Measurements from ENCODE around the gene CLN6.
"Not testable (repeated sequence)": the region's sequence is repeated elsewhere in the genome, so short reads cannot be mapped to it uniquely, and the experiment has no call there.

CLN6 gene

GRCh38 chr15:68177742-68178141, 51.8 kb downstream of the CLN6 start:
- H3K27ac ChIP-seq = no peak overlapping the region

DNA sequence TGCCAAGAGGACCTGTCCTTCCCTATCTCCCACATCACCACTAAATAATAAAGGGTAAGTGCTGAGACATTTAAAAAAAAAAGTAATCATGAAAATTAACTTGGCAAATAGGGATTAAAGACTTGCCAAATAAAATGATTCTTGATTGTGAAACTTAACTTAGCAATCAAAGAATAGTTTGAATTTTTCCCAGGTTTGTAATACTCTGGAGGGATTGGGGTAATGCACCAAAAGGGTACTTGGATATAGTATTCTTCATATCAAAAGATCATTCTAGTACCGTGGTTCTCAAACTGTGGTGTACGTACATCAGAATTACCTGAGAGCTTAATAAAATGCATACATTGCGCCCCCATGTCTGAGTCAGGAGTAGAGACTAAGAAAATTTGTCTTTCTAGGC, 52.9 kb downstream of the CLN6 start:
- TF ChIP-seq, protein P1, sequence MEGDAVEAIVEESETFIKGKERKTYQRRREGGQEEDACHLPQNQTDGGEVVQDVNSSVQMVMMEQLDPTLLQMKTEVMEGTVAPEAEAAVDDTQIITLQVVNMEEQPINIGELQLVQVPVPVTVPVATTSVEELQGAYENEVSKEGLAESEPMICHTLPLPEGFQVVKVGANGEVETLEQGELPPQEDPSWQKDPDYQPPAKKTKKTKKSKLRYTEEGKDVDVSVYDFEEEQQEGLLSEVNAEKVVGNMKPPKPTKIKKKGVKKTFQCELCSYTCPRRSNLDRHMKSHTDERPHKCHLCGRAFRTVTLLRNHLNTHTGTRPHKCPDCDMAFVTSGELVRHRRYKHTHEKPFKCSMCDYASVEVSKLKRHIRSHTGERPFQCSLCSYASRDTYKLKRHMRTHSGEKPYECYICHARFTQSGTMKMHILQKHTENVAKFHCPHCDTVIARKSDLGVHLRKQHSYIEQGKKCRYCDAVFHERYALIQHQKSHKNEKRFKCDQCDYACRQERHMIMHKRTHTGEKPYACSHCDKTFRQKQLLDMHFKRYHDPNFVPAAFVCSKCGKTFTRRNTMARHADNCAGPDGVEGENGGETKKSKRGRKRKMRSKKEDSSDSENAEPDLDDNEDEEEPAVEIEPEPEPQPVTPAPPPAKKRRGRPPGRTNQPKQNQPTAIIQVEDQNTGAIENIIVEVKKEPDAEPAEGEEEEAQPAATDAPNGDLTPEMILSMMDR (IDR thresholded peaks at IDR 0.05) = no peak
- Histone ChIP-seq H3K79me2 (no peaks in the 10 kb centered on the region), H3K4me2 (ENCODE audit: low read length) (no peak overlapping the region), H3K27ac (no peak overlapping the region), H2AFZ (no peak overlapping the region), H3K4me1 (no peaks in the 10 kb centered on the region), H3K9ac (no peak overlapping the region), H3K36me3 (ENCODE audit: control insufficient read depth, insufficient read depth, low read length) (no peaks in the 10 kb centered on the region), H3K27me3 (ENCODE audit: control insufficient read depth, insufficient read depth, low read length) (no peaks in the 10 kb centered on the region), H3K4me3 (ENCODE audit: low read depth, low read length) (no peak overlapping the region), H3K9me3 (ENCODE audit: control insufficient read depth, low read length) (no peaks in the 10 kb centered on the region)

More at GRCh38 chr15:68177742-68178141, 51.8 kb downstream of the CLN6 start:
- Histone ChIP-seq H3K27me3 (ENCODE audit: control insufficient read depth, insufficient read depth, low read length) (no peaks in the 10 kb centered on the region), H3K9me3 (ENCODE audit: control insufficient read depth, low read length) (no peaks in the 10 kb centered on the region), H3K4me3 (ENCODE audit: low read depth, low read length) (no peak overlapping the region), H3K79me2 (no peaks in the 10 kb centered on the region), H3K4me1 (no peaks in the 10 kb centered on the region), H3K36me3 (ENCODE audit: control insufficient read depth, insufficient read depth, low read length) (no peaks in the 10 kb centered on the region), H3K4me2 (ENCODE audit: low read length) (no peak overlapping the region), H3K9ac (no peak overlapping the region), H2AFZ (no peak overlapping the region)
- TF ChIP-seq, protein P1 (IDR thresholded peaks at IDR 0.05) = no peak

DNA sequence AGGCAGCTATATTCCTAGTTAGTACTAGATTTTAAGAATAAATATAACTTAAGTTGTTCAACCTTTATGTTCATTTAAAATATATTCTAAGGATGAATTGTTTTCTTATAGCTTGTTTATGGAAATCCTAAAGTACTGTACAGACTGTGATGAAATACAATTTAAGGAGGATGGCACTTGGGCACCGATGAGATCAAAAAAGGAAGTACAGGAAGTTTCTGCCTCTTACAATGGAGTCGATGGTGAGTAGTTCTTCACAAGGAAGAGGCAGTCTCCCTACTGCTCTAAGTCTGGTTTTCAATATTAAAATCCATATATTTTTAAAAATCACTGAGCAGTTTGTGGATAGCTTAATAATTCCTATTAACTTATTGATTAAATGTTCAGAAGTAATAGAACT, 54.0 kb downstream of the CLN6 start:
- Histone ChIP-seq H3K36me3 (ENCODE audit: control insufficient read depth, insufficient read depth, low read length) (no peaks in the 10 kb centered on the region), H3K4me3 (ENCODE audit: low read depth, low read length) (no peak overlapping the region), H2AFZ (no peak overlapping the region), H3K27me3 (ENCODE audit: control insufficient read depth, insufficient read depth, low read length) (no peaks in the 10 kb centered on the region), H3K79me2 (no peaks in the 10 kb centered on the region), H3K27ac (no peak overlapping the region), H3K9ac (no peak overlapping the region), H3K4me1 (no peaks in the 10 kb centered on the region), H3K9me3 (ENCODE audit: control insufficient read depth, low read length) (no peaks in the 10 kb centered on the region), H3K4me2 (ENCODE audit: low read length) (no peak overlapping the region)
- TF ChIP-seq, protein P1 (IDR thresholded peaks at IDR 0.05) = no peak

- no peak overlapping the region for H2AFZ ChIP-seq
- H3K9me3 ChIP-seq (ENCODE audit: control insufficient read depth, low read length) = no peaks in the 10 kb centered on the region
- H3K4me1 ChIP-seq = no peaks in the 10 kb centered on the region
- no peak overlapping the region for H3K4me3 ChIP-seq (ENCODE audit: low read depth, low read length)
- H3K4me2 ChIP-seq (ENCODE audit: low read length) = no peak overlapping the region
- TF ChIP-seq, protein P1 (IDR thresholded peaks at IDR 0.05) = no peak
- H3K9ac ChIP-seq = no peak overlapping the region
- H3K27me3 ChIP-seq (ENCODE audit: control insufficient read depth, insufficient read depth, low read length) = no peaks in the 10 kb centered on the region
- no peak overlapping the region for H3K27ac ChIP-seq
- no peaks in the 10 kb centered on the region for H3K36me3 ChIP-seq (ENCODE audit: control insufficient read depth, insufficient read depth, low read length)
- H3K79me2 ChIP-seq = no peaks in the 10 kb centered on the region
Observed at GRCh38 chr15:68173119-68173518, 56.4 kb downstream of the CLN6 start.

DNA sequence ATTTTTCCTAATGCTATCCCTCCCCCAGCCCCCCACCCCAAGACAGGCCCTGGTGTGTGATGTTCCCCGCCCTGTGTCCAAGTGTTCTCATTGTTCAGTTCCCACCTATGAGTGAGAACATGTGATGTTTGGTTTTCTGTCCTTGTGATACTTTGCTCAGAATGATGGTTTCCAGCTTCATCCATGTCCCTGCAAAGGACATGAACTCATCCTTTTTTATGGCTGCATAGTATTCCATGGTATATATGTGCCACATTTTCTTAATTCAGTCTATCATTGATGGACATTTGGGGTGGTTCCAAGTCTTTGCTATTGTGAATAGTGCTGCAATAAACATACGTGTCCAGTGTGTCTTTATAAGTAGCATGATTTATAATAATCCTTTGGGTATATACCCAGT, 57.5 kb downstream of the CLN6 start:
- H3K27ac ChIP-seq, H3K9ac ChIP-seq, H3K4me1 ChIP-seq: not testable (repeated sequence)

More for the DNA sequence above, 57.5 kb downstream of the CLN6 start:
- H3K27me3 ChIP-seq (ENCODE audit: control insufficient read depth, insufficient read depth, low read length); H3K4me3 ChIP-seq (ENCODE audit: low read depth, low read length); H2AFZ ChIP-seq; H3K36me3 ChIP-seq (ENCODE audit: control insufficient read depth, insufficient read depth, low read length); H3K9me3 ChIP-seq (ENCODE audit: control insufficient read depth, low read length); H3K79me2 ChIP-seq; H3K4me2 ChIP-seq (ENCODE audit: low read length): not testable (repeated sequence)

Measured in parathyroid adenoma (tissue), 2 donors.